HFFc6 (cell line): Measurements from ENCODE around the gene ACTL9. TPM values are rescaled to one million over a fixed set of nuclear protein-coding genes. Genes with fewer than 3 reads are reported as not detected.

Experiments used
- DNase-seq: peaks from one replicate; pipeline ENCODE4 v3.0.0-alpha.2; 2018
- H3K27ac Mint-ChIP-seq: 2 replicates; pipeline ENCODE4 v1.8.0; 2020; ENCODE audit warnings: mild to moderate bottlenecking, mixed read lengths
- H3K27me3 Mint-ChIP-seq: 2 replicates; pipeline ENCODE4 v1.8.0; 2021; ENCODE audit warnings: mild to moderate bottlenecking, moderate library complexity, mixed read lengths; ENCODE audit not compliant: insufficient read depth
- H3K36me3 Mint-ChIP-seq: 2 replicates; pipeline ENCODE4 v1.8.0; 2021; ENCODE audit warnings: low read depth, mixed read lengths
- H3K4me1 Mint-ChIP-seq: 2 replicates; pipeline ENCODE4 v1.8.0; 2020; ENCODE audit warnings: low read depth, mixed read lengths
- H3K4me3 Mint-ChIP-seq: 2 replicates; pipeline ENCODE4 v1.8.0; 2020; ENCODE audit warnings: mild to moderate bottlenecking, moderate library complexity, mixed read lengths
- H3K9me3 Mint-ChIP-seq: 2 replicates; pipeline ENCODE4 v1.8.0; 2020; ENCODE audit warnings: mild to moderate bottlenecking, mixed read lengths
- CTCF ChIP-seq: fragments of 200-600 bp; sonication (generic); IDR thresholded peaks from 2 replicates; pipeline ENCODE4 v1.5.0; 2021; ENCODE audit warnings: antibody characterized with exemption, mild to moderate bottlenecking
- total RNA-seq, 6 experiments: library from RNA; stranded (reverse); fragmentation: NEBNext Ultra II Directional; extraction: Animal tissue kit (Norgen Biotek cat#: 25700); gene quantifications; 2 replicates in 1 of 6; 3 replicates in 5 of 6; pipeline ENCODE4 v1.2.3, GENCODE V29; 2021

Gene ACTL9
- total RNA-seq, 6 experiments from 2014 or later = not detected

- Mint-ChIP-seq H3K4me3 (no peak overlapping the region), H3K4me1 (no peaks in the 10 kb centered on the region; the same call in 1 of the 2 replicates), H3K27ac (no peak overlapping the region), H3K36me3 (peaks cover 7% of the 10 kb centered on the region), H3K27me3 (no peaks in the 10 kb centered on the region; the same call in 1 of the 2 replicates), H3K9me3 (peaks cover 24% of the 10 kb centered on the region)
- DNase-seq = no peak
- no peak for TF ChIP-seq CTCF
Measured at GRCh38 chr19:8682931-8683330, 15.7 kb downstream of the ACTL9 start.

- peaks cover 28% of the 10 kb centered on the region for H3K9me3 Mint-ChIP-seq
- no peaks in the 10 kb centered on the region; the same call in 1 of the 2 replicates for H3K4me1 Mint-ChIP-seq
- no peak for TF ChIP-seq CTCF
Measured at GRCh38 chr19:8682472-8682871, 16.1 kb downstream of the ACTL9 start.

GRCh38 chr19:8681345-8682029, 17.1 kb downstream of the ACTL9 start:
- no peak overlapping the region for H3K4me3 Mint-ChIP-seq
- no peak overlapping the region for H3K27ac Mint-ChIP-seq
- TF ChIP-seq CTCF = no peak
- no peaks in the 10 kb centered on the region; the same call in 1 of the 2 replicates for H3K27me3 Mint-ChIP-seq
- H3K9me3 Mint-ChIP-seq = peaks cover 24% of the 10 kb centered on the region
- no peaks in the 10 kb centered on the region; the same call in 1 of the 2 replicates for H3K4me1 Mint-ChIP-seq
- no peak for DNase-seq
- peaks cover 9% of the 10 kb centered on the region for H3K36me3 Mint-ChIP-seq

More at GRCh38 chr19:8682472-8682871, 16.1 kb downstream of the ACTL9 start:
- no peak overlapping the region for H3K27ac Mint-ChIP-seq
- peaks cover 9% of the 10 kb centered on the region for H3K36me3 Mint-ChIP-seq
- DNase-seq = no peak
- no peaks in the 10 kb centered on the region; the same call in 1 of the 2 replicates for H3K27me3 Mint-ChIP-seq
- H3K4me3 Mint-ChIP-seq = no peak overlapping the region

GRCh38 chr19:8680676-8681344, 17.8 kb downstream of the ACTL9 start:
- H3K4me3 Mint-ChIP-seq = no peak overlapping the region
- no peaks in the 10 kb centered on the region; the same call in 1 of the 2 replicates for H3K27me3 Mint-ChIP-seq
- DNase-seq = no peak
- peaks cover 9% of the 10 kb centered on the region for H3K36me3 Mint-ChIP-seq
- peaks cover 25% of the 10 kb centered on the region for H3K9me3 Mint-ChIP-seq
- no peaks in the 10 kb centered on the region for H3K4me1 Mint-ChIP-seq
- TF ChIP-seq CTCF = no peak
- H3K27ac Mint-ChIP-seq = no peak overlapping the region

GRCh38 chr19:8678244-8678807, 20.3 kb downstream of the ACTL9 start:
- no peak for DNase-seq
- no peaks in the 10 kb centered on the region; the same call in 1 of the 2 replicates for H3K27me3 Mint-ChIP-seq
- H3K36me3 Mint-ChIP-seq = peaks cover 9% of the 10 kb centered on the region
- H3K4me1 Mint-ChIP-seq = no peaks in the 10 kb centered on the region
- no peak overlapping the region for H3K27ac Mint-ChIP-seq
- no peak overlapping the region for H3K4me3 Mint-ChIP-seq
- H3K9me3 Mint-ChIP-seq = peaks cover 24% of the 10 kb centered on the region
- TF ChIP-seq CTCF = no peak
